ENCODE data around the gene SLC29A4. TPM values are rescaled to one million over a fixed set of nuclear protein-coding genes. Genes with fewer than 3 reads are reported as not detected.
"Not testable (repeated sequence)": the region's sequence is repeated elsewhere in the genome, so short reads cannot be mapped to it uniquely, and the experiment has no call there.

Gene SLC29A4
- total and polyA plus RNA-seq, 8 donors, result 2.4 to 8.2 (median 3.9) TPM

GRCh38 chr7:5315761-5316160, 33.0 kb downstream of the SLC29A4 start:
- no peak overlapping the region for H3K4me3 ChIP-seq
- no peak for DNase-seq
- TF ChIP-seq CTCF (IDR thresholded peaks at IDR 0.05) (no peak), POLR2A (IDR thresholded peaks at IDR 0.05) (no peak), EP300 (IDR thresholded peaks at IDR 0.05) (no peak), POLR2AphosphoS5 (IDR thresholded peaks at IDR 0.05) (no peak)
- no peaks in the 10 kb centered on the region for H3K4me1 ChIP-seq
- intact Hi-C loops (cut with DNase I; ENCODE audit: low total_unique reads), result no loop called here
- H3K36me3 ChIP-seq, result peaks cover 63 to 100% (median 98%) of the 10 kb centered on the region in 4 donors
- WGBS, 5 donors, result 95 to 98% (median 96%) methylated on average over 10 to 14 of the region's 14 CpGs
- peaks cover 5 to 13% (median 11%) of the 10 kb centered on the region in 4 donors for H3K9me3 ChIP-seq
- H3K27ac ChIP-seq, result no peak overlapping the region
- H3K27me3 ChIP-seq, result no peaks in the 10 kb centered on the region

GRCh38 chr7:5318613-5319012, 35.9 kb downstream of the SLC29A4 start:
- H3K27me3 ChIP-seq; intact Hi-C loops (cut with DNase I; ENCODE audit: low total_unique reads); H3K4me3 ChIP-seq; DNase-seq; H3K27ac ChIP-seq; H3K4me1 ChIP-seq: not testable (repeated sequence)
- WGBS, 5 donors, result 92 to 97% (median 96%) methylated on average over 5 of the region's 5 CpGs
- Histone ChIP-seq H3K9me3 (peaks cover 5 to 13% (median 11%) of the 10 kb centered on the region in 4 donors), H3K36me3 (peaks cover 57 to 100% (median 97%) of the 10 kb centered on the region in 4 donors)

GRCh38 chr7:5320391-5320790, 37.6 kb downstream of the SLC29A4 start:
- no peaks in the 10 kb centered on the region for H3K27me3 ChIP-seq
- intact Hi-C loops (cut with DNase I; ENCODE audit: low total_unique reads), result no loop called here
- no peak overlapping the region for H3K27ac ChIP-seq
- DNase-seq, result no peak
- H3K36me3 ChIP-seq, result peaks cover 59 to 100% (median 97%) of the 10 kb centered on the region in 4 donors
- TF ChIP-seq CTCF (IDR thresholded peaks at IDR 0.05) (no peak), EP300 (IDR thresholded peaks at IDR 0.05) (no peak), POLR2A (IDR thresholded peaks at IDR 0.05) (no peak)
- 95 to 97% (median 96%) methylated on average over 12 to 13 of the region's 13 CpGs; no CpG with 5 or more reads in 1 of the 5 donors for WGBS, 5 donors
- no peaks in the 10 kb centered on the region for H3K4me1 ChIP-seq
- peaks cover 5 to 13% (median 11%) of the 10 kb centered on the region in 4 donors for H3K9me3 ChIP-seq
- no peak overlapping the region for H3K4me3 ChIP-seq

GRCh38 chr7:5320802-5321396, 38.2 kb downstream of the SLC29A4 start:
- peaks cover 5 to 13% (median 11%) of the 10 kb centered on the region in 4 donors for H3K9me3 ChIP-seq
- no peak overlapping the region for H3K27ac ChIP-seq
- no peaks in the 10 kb centered on the region for H3K27me3 ChIP-seq
- no peak for DNase-seq
- WGBS, 5 donors, result 95 to 100% (median 98%) methylated on average over 17 to 33 of the region's 33 CpGs
- intact Hi-C loops (cut with DNase I; ENCODE audit: low total_unique reads), result no loop called here
- peaks cover 59 to 100% (median 97%) of the 10 kb centered on the region in 4 donors for H3K36me3 ChIP-seq
- H3K4me3 ChIP-seq, result no peak overlapping the region
- TF ChIP-seq POLR2AphosphoS5 (IDR thresholded peaks at IDR 0.05) (no peak), EP300 (IDR thresholded peaks at IDR 0.05) (no peak)
- no peaks in the 10 kb centered on the region for H3K4me1 ChIP-seq

GRCh38 chr7:5322621-5323410, 40.1 kb downstream of the SLC29A4 start:
- 88 to 93% (median 89%) methylated on average over 20 to 29 of the region's 29 CpGs for WGBS, 5 donors

GRCh38 chr7:5323800-5324781, 41.3 kb downstream of the SLC29A4 start:
- peaks cover 65 to 100% (median 98%) of the 10 kb centered on the region in 4 donors for H3K36me3 ChIP-seq
- H3K4me1 ChIP-seq; DNase-seq; intact Hi-C loops (cut with DNase I; ENCODE audit: low total_unique reads); H3K4me3 ChIP-seq; H3K27me3 ChIP-seq; H3K27ac ChIP-seq; H3K9me3 ChIP-seq: not testable (repeated sequence)
- 87 to 94% (median 89%) methylated on average over 27 to 31 of the region's 31 CpGs for WGBS, 5 donors

More at GRCh38 chr7:5322621-5323410, 40.1 kb downstream of the SLC29A4 start:
- Histone ChIP-seq H3K27ac (no peak overlapping the region), H3K4me1 (no peaks in the 10 kb centered on the region), H3K9me3 (peaks cover 5 to 13% (median 11%) of the 10 kb centered on the region in 4 donors), H3K4me3 (no peak overlapping the region), H3K36me3 (peaks cover 64 to 100% (median 98%) of the 10 kb centered on the region in 4 donors), H3K27me3 (no peaks in the 10 kb centered on the region)
- TF ChIP-seq POLR2A (IDR thresholded peaks at IDR 0.05), result no peak
- TF ChIP-seq EP300 (IDR thresholded peaks at IDR 0.05), result no peak
- TF ChIP-seq CTCF (IDR thresholded peaks at IDR 0.05), result no peak
- TF ChIP-seq POLR2AphosphoS5 (IDR thresholded peaks at IDR 0.05), result no peak
- intact Hi-C loops (cut with DNase I; ENCODE audit: low total_unique reads), result no loop called here
- DNase-seq, result no peak

Data from stomach (tissue), 9 donors.